ENCODE measurements around the gene DPEP1.

Gene DPEP1

GRCh38 chr16:89613954-89614459, 565 bp downstream of the DPEP1 start:
- no peak overlapping the region for H3K4me3 ChIP-seq (ENCODE audit: low read length)
- DNase-seq (ENCODE audit: low read depth) = no peak
- no peak for TF ChIP-seq CTCF (conservative IDR thresholded peaks at IDR 0.05; ENCODE audit: low read depth, low read length)

GRCh38 chr16:89615176-89615575, 1.7 kb downstream of the DPEP1 start:
- H3K4me3 ChIP-seq (ENCODE audit: low read length) = no peak overlapping the region
- no peak for DNase-seq (ENCODE audit: low read depth)
- no peak for TF ChIP-seq CTCF (conservative IDR thresholded peaks at IDR 0.05; ENCODE audit: low read depth, low read length)

- no peak for DNase-seq (ENCODE audit: low read depth)
- H3K4me3 ChIP-seq (ENCODE audit: low read length) = no peak overlapping the region
- peak; percentile 71 for TF ChIP-seq CTCF (conservative IDR thresholded peaks at IDR 0.05; ENCODE audit: low read depth, low read length)
Observed at GRCh38 chr16:89615596-89616090, 2.2 kb downstream of the DPEP1 start.

- no peak for DNase-seq (ENCODE audit: low read depth)
- TF ChIP-seq CTCF (conservative IDR thresholded peaks at IDR 0.05; ENCODE audit: low read depth, low read length) = no peak
Observed at GRCh38 chr16:89616623-89617022, 3.2 kb downstream of the DPEP1 start.

GRCh38 chr16:89617036-89617435, 3.6 kb downstream of the DPEP1 start:
- DNase-seq (ENCODE audit: low read depth) = no peak
- no peak for TF ChIP-seq CTCF (conservative IDR thresholded peaks at IDR 0.05; ENCODE audit: low read depth, low read length)
- no peak overlapping the region for H3K4me3 ChIP-seq (ENCODE audit: low read length)

More at GRCh38 chr16:89616623-89617022, 3.2 kb downstream of the DPEP1 start:
- no peak overlapping the region for H3K4me3 ChIP-seq (ENCODE audit: low read length)

GRCh38 chr16:89618109-89618998, 4.9 kb downstream of the DPEP1 start:
- no peak for DNase-seq (ENCODE audit: low read depth)

More at GRCh38 chr16:89618109-89618998, 4.9 kb downstream of the DPEP1 start:
- H3K4me3 ChIP-seq (ENCODE audit: low read length) = no peak overlapping the region
- TF ChIP-seq CTCF (conservative IDR thresholded peaks at IDR 0.05; ENCODE audit: low read depth, low read length) = no peak

All from retinal pigment epithelial cell (primary cell).